Suprapubic skin (tissue), 4 donors: ENCODE measurements around the gene SLC9A7. TPM values are rescaled to one million over a fixed set of nuclear protein-coding genes. Genes with fewer than 3 reads are reported as not detected.

ENCODE experiments used
- DNase-seq, 2 donors: peaks; one replicate each; pipeline ENCODE4 v3.0.0-alpha.2; 2019; ENCODE audit warnings: low spot score in 2 of 2
- H3K27ac ChIP-seq: fragments of 200-600 bp; sonication (generic); one replicate; pipeline ENCODE4 v1.5.1; 2019
- H3K27me3 ChIP-seq: fragments of 200-600 bp; sonication (generic); one replicate; pipeline ENCODE4 v1.5.1; 2019
- H3K36me3 ChIP-seq: fragments of 200-600 bp; sonication (generic); one replicate; pipeline ENCODE4 v1.5.1; 2019
- H3K4me1 ChIP-seq: fragments of 200-600 bp; sonication (generic); one replicate; pipeline ENCODE4 v1.5.1; 2019
- H3K4me3 ChIP-seq: fragments of 200-600 bp; sonication (generic); one replicate; pipeline ENCODE4 v1.5.1; 2019; ENCODE audit warnings: mild to moderate bottlenecking
- H3K9me3 ChIP-seq: fragments of 200-600 bp; sonication (generic); one replicate; pipeline ENCODE4 v1.5.1; 2019
- CTCF ChIP-seq, 2 donors: fragments of 200-600 bp in 1 of 2; fragments of 450-650 bp in 1 of 2; sonication (generic) in 1 of 2; IDR thresholded peaks; one replicate each; pipeline ENCODE4 v1.5.1; 2016 to 2019; ENCODE audit warnings: antibody characterized with exemption in 2 of 2, mild to moderate bottlenecking in 1 of 2, moderate library complexity in 1 of 2
- EP300 ChIP-seq: sonication (generic); formaldehyde crosslinking; IDR thresholded peaks from one replicate; pipeline ENCODE4 v1.6.1; 2017; ENCODE audit warnings: antibody characterized with exemption
- POLR2A ChIP-seq, 2 donors: fragments of 450-650 bp; IDR thresholded peaks; one replicate each; pipeline ENCODE4 v1.6.1; 2017; ENCODE audit warnings: antibody characterized with exemption in 2 of 2, mild to moderate bottlenecking in 2 of 2, moderate library complexity in 2 of 2
- POLR2AphosphoS5 ChIP-seq, 3 donors: sonication (generic); formaldehyde crosslinking; IDR thresholded peaks; one replicate each; pipeline ENCODE4 v1.6.1; 2017; ENCODE audit warnings: antibody characterized with exemption in 3 of 3
- WGBS: methylation state at CpG from one replicate; pipeline ENCODE4 v1.1.5; 2018; 5-methylcytosine and 5-hydroxymethylcytosine counted together
- total RNA-seq, 4 donors: library from RNA; depleted of rRNA; stranded (reverse); fragments of >200 nt; gene quantifications; one replicate each; pipeline ENCODE4 v1.1.0, GENCODE V29; 2016

Gene SLC9A7
- total RNA-seq, 4 donors from 2014 or later: 3.1 to 7.4 (median 6.2) TPM

DNA sequence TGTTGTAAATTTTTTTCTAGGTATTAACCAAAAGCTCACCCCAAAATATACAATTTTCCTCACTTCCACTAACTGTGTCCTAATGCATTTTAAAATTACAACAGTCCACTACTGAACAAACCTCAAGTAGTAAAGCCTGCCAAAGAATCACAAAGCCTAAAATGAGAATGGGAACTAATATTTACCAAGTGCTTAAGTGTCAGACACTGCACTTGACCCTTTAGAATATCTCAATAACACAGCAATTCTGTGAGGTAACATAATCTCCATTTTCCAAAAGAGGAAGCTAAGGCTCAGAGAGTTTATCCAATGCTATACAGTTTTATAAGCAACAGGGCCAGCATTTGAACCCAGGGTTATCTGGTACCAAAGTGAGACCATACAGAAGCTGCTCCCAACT is 4.9 kb downstream of the SLC9A7 start:
- TF ChIP-seq POLR2A (IDR thresholded peaks at IDR 0.05) (no peak), CTCF (IDR thresholded peaks at IDR 0.05) (no peak), EP300 (no peak), POLR2AphosphoS5 (IDR thresholded peaks at IDR 0.05) (no peak)
- DNase-seq: no peak
- Histone ChIP-seq H3K36me3 (no peaks in the 10 kb centered on the region), H3K27me3 (no peaks in the 10 kb centered on the region), H3K4me3 (no peak overlapping the region), H3K9me3 (no peaks in the 10 kb centered on the region), H3K27ac (no peak overlapping the region), H3K4me1 (peaks cover 6% of the 10 kb centered on the region)

- no peak for DNase-seq
- peaks cover 3% of the 10 kb centered on the region for H3K4me1 ChIP-seq
- H3K27ac ChIP-seq: no peak overlapping the region
- WGBS: 55% methylated on average over 1 of the region's 1 CpG
- no peak for TF ChIP-seq CTCF (IDR thresholded peaks at IDR 0.05)
- no peak for TF ChIP-seq POLR2AphosphoS5 (IDR thresholded peaks at IDR 0.05)
- H3K9me3 ChIP-seq: no peaks in the 10 kb centered on the region
- H3K36me3 ChIP-seq: no peaks in the 10 kb centered on the region
- H3K4me3 ChIP-seq: no peak overlapping the region
- no peaks in the 10 kb centered on the region for H3K27me3 ChIP-seq
Measured at GRCh38 chrX:46750889-46751288, 8.0 kb downstream of the SLC9A7 start.

- Histone ChIP-seq H3K36me3 (no peaks in the 10 kb centered on the region), H3K27ac (no peak overlapping the region), H3K27me3 (no peaks in the 10 kb centered on the region), H3K9me3 (no peaks in the 10 kb centered on the region), H3K4me3 (no peak overlapping the region), H3K4me1 (no peaks in the 10 kb centered on the region)
- no peak for DNase-seq
- TF ChIP-seq POLR2A (IDR thresholded peaks at IDR 0.05) (no peak), CTCF (IDR thresholded peaks at IDR 0.05) (no peak), POLR2AphosphoS5 (IDR thresholded peaks at IDR 0.05) (no peak), EP300 (no peak)
- whole genome bisulfite sequencing: 56% methylated on average over 3 of the region's 3 CpGs
Measured at GRCh38 chrX:46744009-46744408, 14.9 kb downstream of the SLC9A7 start.

GRCh38 chrX:46743046-46743445 is 15.9 kb downstream of the SLC9A7 start:
- H3K4me1 ChIP-seq: no peaks in the 10 kb centered on the region
- no peaks in the 10 kb centered on the region for H3K27me3 ChIP-seq
- no peak for TF ChIP-seq EP300
- TF ChIP-seq POLR2A (IDR thresholded peaks at IDR 0.05): no peak
- TF ChIP-seq POLR2AphosphoS5 (IDR thresholded peaks at IDR 0.05): no peak
- TF ChIP-seq CTCF (IDR thresholded peaks at IDR 0.05): no peak
- no peak for DNase-seq
- no peak overlapping the region for H3K4me3 ChIP-seq
- WGBS: 65% methylated on average over 1 of the region's 1 CpG
- no peak overlapping the region for H3K27ac ChIP-seq
- H3K9me3 ChIP-seq: no peaks in the 10 kb centered on the region
- no peaks in the 10 kb centered on the region for H3K36me3 ChIP-seq

DNA sequence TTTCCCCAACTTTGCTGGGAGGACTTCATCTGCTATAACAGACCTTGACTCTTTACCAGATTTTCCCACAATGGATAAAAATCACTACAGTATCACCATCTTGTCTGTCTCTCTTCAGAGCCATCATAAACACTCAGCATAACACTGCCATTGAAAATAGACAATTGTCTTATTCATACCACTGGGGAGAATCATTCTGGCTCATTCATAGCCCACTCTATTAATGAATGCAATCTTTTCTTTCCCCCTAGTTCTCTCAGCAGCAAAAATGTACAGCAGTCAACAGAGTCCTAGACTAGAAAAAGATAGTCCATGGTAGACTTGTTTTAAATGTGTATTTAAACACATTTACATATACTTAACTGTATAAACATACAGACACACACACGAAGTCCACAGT is 19.2 kb downstream of the SLC9A7 start:
- 24% methylated on average over 1 of the region's 1 CpG for WGBS
- H3K4me3 ChIP-seq: no peak overlapping the region
- no peaks in the 10 kb centered on the region for H3K9me3 ChIP-seq
- no peak overlapping the region for H3K27ac ChIP-seq
- no peak for TF ChIP-seq EP300
- TF ChIP-seq POLR2A (IDR thresholded peaks at IDR 0.05): no peak
- TF ChIP-seq POLR2AphosphoS5 (IDR thresholded peaks at IDR 0.05): no peak
- no peak for TF ChIP-seq CTCF (IDR thresholded peaks at IDR 0.05)
- H3K4me1 ChIP-seq: no peaks in the 10 kb centered on the region
- no peaks in the 10 kb centered on the region for H3K36me3 ChIP-seq
- DNase-seq: no peak
- H3K27me3 ChIP-seq: no peaks in the 10 kb centered on the region
